IMR-90 (cell line): Measurements from ENCODE around the gene SDK1. TPM values are rescaled to one million over a fixed set of nuclear protein-coding genes. Genes with fewer than 3 reads are reported as not detected.

Experiments
- ATAC-seq: fragments of 200-7000 bp; cut with Tn5 transposase; 2 replicates; pipeline ENCODE4 v1.9.1; 2020; ENCODE audit warnings: low read depth, mild to moderate bottlenecking, moderate library complexity
- BruUV-seq: library from RNA; stranded (reverse); fragments of 400-500 nt; replicated peaks from 2 replicates; lab custom pipeline; 2021; lab: Mats Ljungman, UMichigan
- CTCF ChIA-PET: fragments of 300-600 bp; formaldehyde crosslinking; extraction: SDS; loops from one replicate; lab custom pipeline; 2021; ENCODE audit warnings: antibody characterized with exemption; lab: Yijun Ruan, JAX
- POLR2A ChIA-PET: fragments of 300-600 bp; sonication (Branson Sonifier 250); formaldehyde crosslinking; loops from one replicate; lab custom pipeline; 2022; ENCODE audit warnings: antibody characterized with exemption; ENCODE audit not compliant: unreplicated experiment; lab: Charles Lee
- DNase-seq: peaks from one replicate; pipeline ENCODE4 v3.0.0; 2013
- H2AFZ ChIP-seq: replicated peaks from 2 replicates; pipeline ENCODE3; 2013; ENCODE audit warnings: low read length, mild to moderate bottlenecking; ENCODE audit not compliant: poor library complexity
- H2AK5ac ChIP-seq: 2 replicates; pipeline ENCODE4 v1.6.1; 2013; ENCODE audit warnings: low read depth, low read length, inconsistent platforms
- H2AK9ac ChIP-seq: replicated peaks from 2 replicates; pipeline ENCODE3; 2013; ENCODE audit warnings: mild to moderate bottlenecking, low read depth, low read length, moderate library complexity; ENCODE audit not compliant: poor library complexity
- H2BK120ac ChIP-seq: 2 replicates; pipeline ENCODE4 v1.6.1; 2013; ENCODE audit warnings: low read depth, low read length, inconsistent platforms
- H2BK15ac ChIP-seq: 3 replicates; pipeline ENCODE4 v1.6.1; 2013; ENCODE audit warnings: low read depth, low read length, inconsistent platforms
- H2BK20ac ChIP-seq: 2 replicates; pipeline ENCODE4 v1.6.1; 2013; ENCODE audit warnings: low read depth, mild to moderate bottlenecking, inconsistent platforms, low read length, moderate library complexity
- H2BK5ac ChIP-seq: 2 replicates; pipeline ENCODE4 v1.6.1; 2013; ENCODE audit warnings: mild to moderate bottlenecking, low read depth, low read length, inconsistent platforms; ENCODE audit not compliant: poor library complexity, severe bottlenecking
- H3K14ac ChIP-seq: replicated peaks from 2 replicates; pipeline ENCODE4 v1.6.1; 2013; ENCODE audit warnings: low read depth, low read length, inconsistent platforms
- H3K18ac ChIP-seq: 2 replicates; pipeline ENCODE4 v1.6.1; 2013; ENCODE audit warnings: low read depth, low read length, control low read depth
- H3K23ac ChIP-seq: 2 replicates; pipeline ENCODE4 v1.6.1; 2013; ENCODE audit warnings: low read depth, low read length, inconsistent platforms
- H3K27ac ChIP-seq: 2 replicates; pipeline ENCODE4 v1.5.1; 2013; ENCODE audit warnings: mild to moderate bottlenecking, control low read depth, low read length; ENCODE audit not compliant: insufficient read depth
- H3K27me3 ChIP-seq: 2 replicates; pipeline ENCODE4 v1.6.1; 2013; ENCODE audit warnings: low read length; ENCODE audit not compliant: control insufficient read depth, insufficient read depth
- H3K36me3 ChIP-seq: 2 replicates; pipeline ENCODE4 v1.6.1; 2013; ENCODE audit warnings: low read length, mixed read lengths; ENCODE audit not compliant: control insufficient read depth, insufficient read depth
- H3K4ac ChIP-seq: 2 replicates; pipeline ENCODE4 v1.6.1; 2013; ENCODE audit warnings: low read depth, low read length, inconsistent platforms
- H3K4me1 ChIP-seq: 2 replicates; pipeline ENCODE4 v1.6.1; 2013; ENCODE audit warnings: low read length, mixed read lengths; ENCODE audit not compliant: control insufficient read depth, insufficient read depth
- H3K4me2 ChIP-seq: 2 replicates; pipeline ENCODE4 v1.6.1; 2013; ENCODE audit warnings: low read depth, mild to moderate bottlenecking, control low read depth, low read length, moderate library complexity
- H3K4me3 ChIP-seq: 2 replicates; pipeline ENCODE4 v1.5.1; 2013; ENCODE audit warnings: low read depth, mild to moderate bottlenecking, control low read depth, low read length, moderate library complexity; ENCODE audit not compliant: insufficient read depth
- H3K56ac ChIP-seq: 2 replicates; pipeline ENCODE4 v1.6.1; 2013; ENCODE audit warnings: low read length, inconsistent platforms; ENCODE audit not compliant: insufficient read depth; ENCODE audit errors: extremely low read depth
- H3K79me1 ChIP-seq, 2 experiments: 2 replicates each; pipeline ENCODE4 v1.6.1; 2013; ENCODE audit warnings: low read length in 2 of 2, inconsistent platforms in 1 of 2, low read depth in 1 of 2
- H3K9ac ChIP-seq: 2 replicates; pipeline ENCODE4 v1.6.1; 2013; ENCODE audit warnings: low read depth, low read length, control low read depth
- H3K9me1 ChIP-seq: 2 replicates; pipeline ENCODE4 v1.6.1; 2013; ENCODE audit warnings: low read length, inconsistent platforms; ENCODE audit not compliant: insufficient read depth
- H3K9me3 ChIP-seq: 2 replicates; pipeline ENCODE4 v1.6.1; 2013; ENCODE audit warnings: low read length; ENCODE audit not compliant: control insufficient read depth, insufficient read depth
- H4K20me1 ChIP-seq: 2 replicates; pipeline ENCODE4 v1.6.1; 2013; ENCODE audit warnings: low read length, inconsistent platforms; ENCODE audit not compliant: insufficient read depth
- H4K5ac ChIP-seq: 2 replicates; pipeline ENCODE4 v1.6.1; 2013; ENCODE audit warnings: mild to moderate bottlenecking, low read depth, low read length, control low read depth
- H4K8ac ChIP-seq, 2 experiments: 2 replicates each; pipeline ENCODE4 v1.6.1; 2013; ENCODE audit warnings: low read depth in 2 of 2, low read length in 2 of 2, control low read depth in 1 of 2, inconsistent platforms in 1 of 2
- H4K91ac ChIP-seq: 2 replicates; pipeline ENCODE4 v1.6.1; 2013; ENCODE audit warnings: low read depth, low read length, inconsistent platforms; ENCODE audit not compliant: insufficient read depth
- BHLHE40 ChIP-seq: fragments of 150-350 bp; IDR thresholded peaks from 2 replicates; pipeline ENCODE4 v1.6.1; 2016; ENCODE audit warnings: mild to moderate bottlenecking, low read depth, low read length
- CHD1 ChIP-seq: IDR thresholded peaks from 2 replicates; pipeline ENCODE4 v1.6.1; 2012; ENCODE audit warnings: low read depth, low read length, improper control_type of control experiment
- FOS ChIP-seq: fragments of 150-350 bp; IDR thresholded peaks from 2 replicates; pipeline ENCODE4 v1.6.1; 2016; ENCODE audit warnings: low read depth, low read length
- MAFK ChIP-seq: IDR thresholded peaks from 2 replicates; pipeline ENCODE4 v1.6.1; 2012; ENCODE audit warnings: low read depth, low read length, improper control_type of control experiment
- MAZ ChIP-seq: IDR thresholded peaks from 2 replicates; pipeline ENCODE4 v1.6.1; 2012; ENCODE audit warnings: low read depth, mild to moderate bottlenecking, low read length, improper control_type of control experiment, moderate library complexity, borderline replicate concordance
- NFE2L2 ChIP-seq: fragments of 150-350 bp; IDR thresholded peaks from 2 replicates; pipeline ENCODE4 v1.6.1; 2016; ENCODE audit warnings: low read depth, mild to moderate bottlenecking, low read length
- RCOR1 ChIP-seq: IDR thresholded peaks from 2 replicates; pipeline ENCODE4 v1.6.1; 2012; ENCODE audit warnings: mild to moderate bottlenecking, low read length, improper control_type of control experiment; ENCODE audit not compliant: insufficient replicate concordance
- RFX5 ChIP-seq: IDR thresholded peaks from 2 replicates; pipeline ENCODE4 v1.8.0; 2012; ENCODE audit warnings: low read depth, mild to moderate bottlenecking, low read length, moderate library complexity
- SMC3 ChIP-seq: fragments of 150-350 bp; IDR thresholded peaks from 2 replicates; pipeline ENCODE4 v1.6.1; 2016; ENCODE audit warnings: low read depth, mild to moderate bottlenecking, antibody characterized with exemption, low read length, moderate library complexity
- WGBS, 2 experiments: methylation state at CpG; one replicate each; pipeline versions ENCODE4 v1.1.5 to v1.1.7; 2013; ENCODE audit warnings: missing lambda C conversion rate in 2 of 2; ENCODE audit not compliant: insufficient read length in 1 of 2; ENCODE audit errors: extremely low coverage in 2 of 2; 5-methylcytosine and 5-hydroxymethylcytosine counted together
- dilution Hi-C: fragments of 300-500 bp; cut with HindIII; formaldehyde crosslinking; loops from one replicate; pipeline ENCODE4 v1.14.3; 2018; ENCODE audit warnings: low sequenced_read_pairs; ENCODE audit not compliant: unreplicated experiment
- in situ Hi-C: fragments of 300-500 bp; cut with MboI; formaldehyde crosslinking; loops from 3 replicates; pipeline ENCODE4 v1.14.3; 2019; ENCODE audit warnings: low sequenced_read_pairs, inconsistent platforms, mixed read lengths
- intact Hi-C: fragments of 100-400 bp; cut with micrococcal nuclease; formaldehyde crosslinking; loops from 2 replicates; pipeline ENCODE4 v1.10.0; 2022
- polyA plus RNA-seq, 3 experiments: library from polyadenylated mRNA; depleted of rRNA; stranded (reverse); fragments of >200 nt; gene quantifications; 2 replicates each; pipeline ENCODE4 v1.2.3, GENCODE V29; 2012; ENCODE audit warnings: low replicate concordance in 1 of 3
- total RNA-seq: library from RNA; depleted of rRNA; stranded (reverse); fragments of >200 nt; gene quantifications from 2 replicates; pipeline ENCODE4 v1.2.3, GENCODE V29; 2012
- TF ChIP-seq, protein P1 (sequence below): fragments of 150-350 bp; IDR thresholded peaks from 2 replicates; pipeline ENCODE4 v1.6.1; 2016; ENCODE audit warnings: low read depth, mild to moderate bottlenecking, low read length, moderate library complexity, borderline replicate concordance

The SDK1 gene
- total and polyA plus RNA-seq, 2 of the 4 experiments (the other 2 are of a cell fraction), result 1.5 to 1.6 TPM

- dilution Hi-C loops, result no loop called here
- H3K9me1 ChIP-seq, result no peaks in the 10 kb centered on the region
- H3K56ac ChIP-seq, result no peak overlapping the region
- H3K9ac ChIP-seq, result no peak overlapping the region
- H3K4me3 ChIP-seq, result no peak overlapping the region
- H2AK9ac ChIP-seq, result no peak overlapping the region
- H3K4me1 ChIP-seq, result no peaks in the 10 kb centered on the region
- in situ Hi-C loops, result no loop called here
- no peak overlapping the region for H4K5ac ChIP-seq
- no peak overlapping the region for H2BK15ac ChIP-seq
- TF ChIP-seq MAZ (no peak), RCOR1 (no peak), FOS (no peak), SMC3 (no peak), MAFK (no peak), NFE2L2 (no peak), BHLHE40 (no peak), CHD1 (no peak), RFX5 (no peak)
- TF ChIP-seq, protein P1, sequence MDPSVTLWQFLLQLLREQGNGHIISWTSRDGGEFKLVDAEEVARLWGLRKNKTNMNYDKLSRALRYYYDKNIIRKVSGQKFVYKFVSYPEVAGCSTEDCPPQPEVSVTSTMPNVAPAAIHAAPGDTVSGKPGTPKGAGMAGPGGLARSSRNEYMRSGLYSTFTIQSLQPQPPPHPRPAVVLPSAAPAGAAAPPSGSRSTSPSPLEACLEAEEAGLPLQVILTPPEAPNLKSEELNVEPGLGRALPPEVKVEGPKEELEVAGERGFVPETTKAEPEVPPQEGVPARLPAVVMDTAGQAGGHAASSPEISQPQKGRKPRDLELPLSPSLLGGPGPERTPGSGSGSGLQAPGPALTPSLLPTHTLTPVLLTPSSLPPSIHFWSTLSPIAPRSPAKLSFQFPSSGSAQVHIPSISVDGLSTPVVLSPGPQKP, result no peak
- WGBS, 2 experiments, result 80% methylated on average over 1 of the region's 14 CpGs; no CpG with 5 or more reads in 1 of the 2 experiments
- no TSS peak for BruUV-seq
- no peak overlapping the region for H3K14ac ChIP-seq
- no peak overlapping the region for H2AFZ ChIP-seq
- peaks cover 7% of the 10 kb centered on the region for H3K9me3 ChIP-seq
- H2BK5ac ChIP-seq, result no peak overlapping the region
- H2AK5ac ChIP-seq, result no peak overlapping the region
- no peak overlapping the region for H4K91ac ChIP-seq
- no peak for DNase-seq
- no peaks in the 10 kb centered on the region for H4K20me1 ChIP-seq
- H2BK120ac ChIP-seq, result no peak overlapping the region
- ChIA-PET CTCF (no interaction called here), POLR2A (no interaction called here)
- H3K4me2 ChIP-seq, result no peak overlapping the region
- H3K4ac ChIP-seq, result no peak overlapping the region
- no peak for ATAC-seq
- H3K27ac ChIP-seq, result no peak overlapping the region
- intact Hi-C loops, result no loop called here
- H3K23ac ChIP-seq, result no peak overlapping the region
- H4K8ac ChIP-seq, result no peak overlapping the region
- H2BK20ac ChIP-seq, result no peak overlapping the region
- no peaks in the 10 kb centered on the region for H3K27me3 ChIP-seq
- H3K36me3 ChIP-seq, result no peaks in the 10 kb centered on the region
- H3K18ac ChIP-seq, result no peak overlapping the region
- H3K79me1 ChIP-seq, result no peaks in the 10 kb centered on the region
Observed at GRCh38 chr7:4191525-4191924, 890.5 kb downstream of the SDK1 start.
